Mammary microvascular endothelial cell (primary cell): Measurements from ENCODE around the gene P2RX6. TPM values are rescaled to one million over a fixed set of nuclear protein-coding genes. Genes with fewer than 3 reads are reported as not detected.

Experiments used
- total RNA-seq: library from RNA; depleted of rRNA; stranded (reverse); fragments of >200 nt; gene quantifications from 2 replicates; pipeline ENCODE4 v1.2.3, GENCODE V29; 2015

P2RX6 gene
- total RNA-seq, result not detected in 2 replicates

DNA sequence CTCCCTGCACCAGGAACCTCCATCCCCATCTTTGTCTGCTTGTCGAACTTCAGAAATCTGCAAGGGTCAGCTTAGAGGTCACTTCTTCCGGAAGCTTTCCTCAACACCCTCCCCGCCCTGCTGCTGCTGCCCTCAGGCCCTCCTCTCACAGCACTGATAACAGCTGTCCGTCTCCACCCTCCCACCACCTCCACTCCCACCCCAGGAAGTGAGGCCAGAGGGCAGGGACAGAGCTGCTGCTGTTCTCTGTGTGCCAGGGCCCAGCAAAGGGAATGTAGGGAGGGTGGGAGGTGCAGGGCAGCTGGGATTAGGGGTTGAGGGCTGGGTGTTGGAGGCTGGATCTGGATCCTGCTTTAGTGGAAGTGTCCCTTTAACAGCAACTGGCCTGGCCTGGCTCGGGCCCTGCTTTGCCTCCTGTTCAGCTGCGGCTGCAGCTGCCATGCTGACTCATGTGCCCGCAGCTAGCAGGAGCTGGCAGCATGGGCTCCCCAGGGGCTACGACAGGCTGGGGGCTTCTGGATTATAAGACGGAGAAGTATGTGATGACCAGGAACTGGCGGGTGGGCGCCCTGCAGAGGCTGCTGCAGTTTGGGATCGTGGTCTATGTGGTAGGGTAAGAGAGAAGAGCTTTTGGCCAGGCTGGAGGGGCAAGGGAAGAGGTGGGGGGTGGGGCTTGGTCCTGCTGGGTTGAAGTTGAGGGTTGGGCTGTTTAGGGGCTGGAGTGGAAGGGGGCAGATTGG is at the start of gene P2RX6:
Gene P2RX6 (plus strand): TSS at position 440 of the 740 bp plus-strand sequence. CDS start 10 bp downstream, at position 450.

DNA sequence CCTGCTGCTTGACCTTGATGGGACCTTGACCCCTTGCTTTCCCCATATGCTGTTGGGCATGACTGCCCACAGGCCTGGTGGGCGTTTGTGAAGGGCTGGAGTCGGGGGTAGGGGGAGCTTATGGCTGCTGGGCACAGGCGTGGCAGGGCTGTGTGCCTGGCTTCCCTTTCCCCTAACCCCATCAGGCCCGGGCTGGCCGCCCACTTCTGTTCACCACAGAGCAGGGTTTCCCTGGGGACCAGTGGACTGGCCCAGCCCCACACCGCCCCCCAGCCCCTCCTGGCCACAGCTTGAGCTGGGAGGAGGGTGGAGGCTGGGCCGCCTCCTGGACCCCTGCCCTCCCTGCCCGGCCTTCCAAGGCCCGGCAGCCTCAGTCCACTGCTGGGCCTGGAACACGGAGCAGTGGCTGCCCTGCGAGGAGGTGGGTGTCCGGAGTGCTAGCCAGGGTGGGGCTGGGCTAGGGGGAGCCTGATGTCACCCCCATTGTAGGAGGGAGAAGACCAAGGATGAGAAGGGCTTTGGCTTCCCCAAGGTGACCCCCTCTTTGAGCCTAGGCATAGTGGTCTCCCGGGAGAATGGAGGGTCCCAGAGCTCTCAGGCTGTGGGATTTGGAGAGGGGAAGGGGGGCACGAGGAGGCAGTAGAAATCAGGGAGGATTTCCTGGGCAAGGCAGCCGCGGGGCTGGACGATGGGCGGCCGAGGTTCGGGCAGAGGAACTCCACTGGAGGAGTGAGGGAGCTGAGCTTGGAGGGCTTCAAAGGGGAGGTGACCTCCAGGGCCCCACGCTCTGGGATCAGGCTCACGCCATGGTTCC is 47.9 kb upstream of the P2RX6 start, which contains the start of gene AIFM3:
Gene AIFM3 (plus strand): TSS at position 373 of the 814 bp plus-strand sequence. CDS start 690 bp downstream, outside the sequence.

DNA sequence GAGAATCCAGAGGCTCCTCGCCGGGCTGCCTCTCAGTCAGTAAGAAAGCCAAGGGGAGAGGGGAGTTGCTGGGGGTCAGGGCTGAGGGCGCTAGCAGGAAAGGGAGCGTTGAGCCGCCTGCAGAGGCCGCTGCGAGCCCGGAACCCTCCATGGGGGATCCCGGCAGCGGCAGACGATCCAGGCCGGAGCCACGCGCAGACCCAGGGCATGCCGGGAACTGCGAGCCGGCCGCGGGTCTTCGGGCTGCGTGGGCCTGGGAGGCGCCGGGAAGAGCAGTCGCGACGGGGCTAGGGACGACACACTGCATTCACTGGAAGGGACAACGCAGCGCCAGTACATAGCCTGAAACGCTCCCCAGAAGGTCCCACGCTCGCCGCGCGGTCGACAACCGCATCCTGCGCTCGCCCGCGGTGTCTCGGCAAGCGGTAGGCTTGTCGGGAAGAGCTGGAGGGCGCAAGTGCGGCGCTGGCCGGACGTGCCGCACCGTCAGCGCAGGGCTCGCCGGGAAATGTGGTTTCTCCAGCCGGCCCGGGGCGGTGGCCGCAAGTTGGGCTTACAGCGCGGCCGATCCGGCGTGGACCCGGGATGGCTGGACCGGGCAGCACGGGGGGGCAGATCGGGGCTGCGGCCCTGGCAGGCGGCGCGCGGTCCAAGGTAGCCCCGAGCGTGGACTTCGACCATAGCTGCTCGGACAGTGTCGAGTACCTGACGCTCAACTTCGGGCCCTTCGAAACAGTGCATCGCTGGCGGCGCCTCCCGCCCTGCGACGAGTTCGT is 33.0 kb upstream of the P2RX6 start, which contains the start of gene LZTR1:
Gene LZTR1 (plus strand): TSS at position 511 of the 776 bp plus-strand sequence. CDS start 75 bp downstream, at position 586.

DNA sequence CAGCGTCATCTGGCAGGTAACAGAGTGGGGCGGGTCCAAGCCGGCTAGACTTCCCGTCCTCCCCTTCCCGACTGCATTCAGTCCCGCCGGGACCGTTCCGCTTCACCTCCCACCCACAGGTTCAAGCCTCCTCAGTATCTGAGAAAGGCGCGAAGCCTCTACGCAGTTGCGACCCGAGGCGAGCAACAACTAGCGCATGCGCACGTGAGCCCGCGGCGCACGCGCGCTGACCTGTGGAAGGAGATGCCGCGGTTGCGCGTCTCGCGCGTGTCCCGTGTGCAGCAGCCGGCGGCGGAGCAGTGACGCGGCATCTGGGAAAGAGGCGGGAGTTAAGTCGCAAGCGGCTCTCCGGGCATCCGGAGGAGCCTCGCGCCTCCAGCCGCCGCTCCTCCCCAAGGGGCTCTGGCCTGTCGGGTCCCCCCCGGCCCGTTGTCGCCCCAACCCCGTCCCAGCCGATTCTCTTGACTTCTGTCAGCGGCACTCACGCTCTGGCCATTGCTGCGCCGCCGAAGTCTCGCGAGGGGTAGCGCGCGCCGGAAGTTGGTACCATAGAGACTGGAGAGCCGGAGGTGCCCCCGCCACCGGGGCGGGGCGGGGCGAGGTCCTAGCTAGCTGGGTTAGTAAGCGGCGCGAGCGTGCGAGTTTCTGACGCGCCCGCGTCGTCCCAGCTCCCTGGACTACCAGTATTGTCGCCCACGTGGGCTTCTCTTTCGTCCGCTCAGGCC is 13.2 kb upstream of the P2RX6 start, which contains the start of gene THAP7:
Gene THAP7 (minus strand): TSS at position 518 of the 725 bp plus-strand sequence. CDS start 207 bp downstream, at position 311.

DNA sequence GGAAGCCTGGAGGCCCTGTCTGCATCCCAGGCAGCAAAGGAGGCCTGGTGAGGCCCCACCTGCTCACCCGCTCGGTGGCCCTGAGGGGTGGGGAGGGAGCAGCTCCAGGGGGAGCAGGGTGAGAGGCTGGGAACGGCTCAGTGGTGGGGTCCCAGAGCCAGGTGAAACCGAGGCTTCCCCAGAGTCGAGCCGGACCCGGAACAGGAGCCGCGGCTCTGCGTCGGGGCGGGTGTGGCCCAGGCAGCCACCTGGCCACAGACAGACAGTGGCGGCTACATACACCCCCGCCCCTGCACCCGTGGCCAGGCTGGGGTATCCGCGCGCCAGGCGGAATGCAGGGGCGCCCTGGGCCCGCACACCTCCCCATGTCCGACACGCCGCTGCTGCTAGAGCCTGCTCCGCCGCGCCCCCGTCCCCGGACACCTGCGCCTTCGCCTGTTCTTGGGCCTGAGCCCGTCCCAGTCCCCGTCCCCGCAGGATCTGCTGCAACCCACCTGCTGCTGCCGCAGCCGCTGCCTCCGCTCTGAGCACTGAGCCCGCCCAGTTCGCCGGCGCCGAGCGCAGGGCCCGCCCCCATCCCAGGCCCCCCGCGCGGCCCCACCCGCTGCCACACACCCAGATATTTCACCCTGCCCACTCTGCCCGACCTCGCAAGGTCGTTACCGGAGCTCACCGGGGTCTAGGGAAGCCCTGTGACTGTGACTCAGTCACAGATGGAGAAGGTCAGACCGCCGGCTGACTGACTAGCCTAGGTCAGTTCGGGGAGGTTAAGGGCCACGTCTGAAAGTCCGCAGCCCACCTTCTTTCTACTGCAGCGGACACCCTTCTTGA is 17.3 kb downstream of the P2RX6 start, which contains the start of gene SLC7A4:
Gene SLC7A4 (minus strand): TSS at position 525 of the 831 bp plus-strand sequence. CDS start 749 bp downstream, outside the sequence.

DNA sequence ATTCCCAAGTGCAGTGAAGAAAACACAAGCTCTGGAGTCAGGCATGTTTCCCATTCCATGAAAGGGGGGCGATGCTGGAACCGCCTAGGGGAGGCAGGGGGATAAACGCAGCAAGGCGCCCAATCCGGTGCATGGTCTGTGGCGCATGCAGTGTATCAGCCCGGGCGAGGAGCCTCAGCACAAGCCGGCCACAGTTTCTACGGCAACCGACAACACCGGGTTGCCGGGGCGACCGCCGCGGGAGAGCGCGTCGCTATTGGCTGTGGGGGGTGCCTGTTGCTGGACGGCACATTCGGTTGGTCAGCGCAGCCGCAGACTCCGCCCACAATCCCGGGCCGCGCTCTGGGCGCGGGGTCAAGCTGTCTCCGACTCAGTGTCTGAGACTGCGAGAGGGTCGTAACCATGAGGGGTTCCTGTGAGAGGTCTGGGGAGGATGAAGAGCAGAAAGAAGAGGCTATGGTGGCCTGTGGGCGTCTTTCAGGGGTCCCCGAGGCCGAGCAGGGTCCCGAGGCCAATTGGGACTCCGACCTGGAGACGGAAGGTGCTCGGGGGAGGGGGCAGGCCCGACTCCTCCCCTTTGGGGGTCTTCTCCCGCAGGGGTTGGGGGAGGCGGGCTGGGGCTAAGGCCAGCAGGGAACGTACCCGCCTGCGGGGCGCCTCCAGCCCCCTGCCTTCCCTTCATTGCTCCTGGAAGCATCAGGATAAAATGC is 30.8 kb downstream of the P2RX6 start, which contains the start of gene LRRC74B:
Gene LRRC74B (plus strand): TSS at position 362 of the 710 bp plus-strand sequence. CDS start 41 bp downstream, at position 403.

Other genes with a start within 250 kb of the P2RX6 start
- 6.1 and 7.6 TPM in 2 replicates for gene SERPIND1, start 241.1 kb upstream of the P2RX6 start, total RNA-seq
- 38.3 and 47.6 TPM in 2 replicates for gene PI4KA, start 156.4 kb upstream of the P2RX6 start, total RNA-seq
- gene SNAP29, start 156.2 kb upstream of the P2RX6 start, total RNA-seq, result 14.8 and 18.1 TPM in 2 replicates
- gene CRKL, start 97.8 kb upstream of the P2RX6 start, total RNA-seq, result 38.0 and 43.0 TPM in 2 replicates
- gene AIFM3, start 47.9 kb upstream of the P2RX6 start, total RNA-seq, result 0.07 TPM in 1 of 2 replicates, not detected in the other
- 31.0 and 32.6 TPM in 2 replicates for gene LZTR1, start 32.9 kb upstream of the P2RX6 start, total RNA-seq
- gene THAP7, start 13.0 kb upstream of the P2RX6 start, total RNA-seq, result 19.5 and 29.8 TPM in 2 replicates
- not detected in 2 replicates for gene SLC7A4, start 17.4 kb downstream of the P2RX6 start, total RNA-seq
- gene LRRC74B, start 30.8 kb downstream of the P2RX6 start, total RNA-seq, result not detected in 2 replicates